Neuronal stem cell (in vitro differentiated cells): ENCODE measurements around the gene PNLIPRP2.

Experiments used
- DNase-seq: peaks from one replicate; pipeline ENCODE4 v3.0.0-alpha.2; 2013; ENCODE audit warnings: low spot score
- H2AFZ ChIP-seq: one replicate; pipeline ENCODE4 v1.6.1; 2013; ENCODE audit warnings: mild to moderate bottlenecking, low read length, inconsistent platforms
- H2AK5ac ChIP-seq: 2 replicates; pipeline ENCODE4 v1.6.1; 2013; ENCODE audit warnings: low read depth, mild to moderate bottlenecking, inconsistent platforms, low read length, moderate library complexity, mixed read lengths
- H2BK120ac ChIP-seq: 2 replicates; pipeline ENCODE4 v1.6.1; 2013; ENCODE audit warnings: low read depth, mild to moderate bottlenecking, inconsistent platforms, low read length, moderate library complexity, mixed read lengths
- H2BK12ac ChIP-seq: one replicate; pipeline ENCODE4 v1.6.1; 2013; ENCODE audit warnings: low read length, inconsistent platforms
- H2BK15ac ChIP-seq: 2 replicates; pipeline ENCODE4 v1.6.1; 2013; ENCODE audit warnings: mild to moderate bottlenecking, low read length, inconsistent platforms, mixed read lengths
- H2BK5ac ChIP-seq: one replicate; pipeline ENCODE4 v1.6.1; 2013; ENCODE audit warnings: inconsistent platforms, mild to moderate bottlenecking, low read length, moderate library complexity
- H3K14ac ChIP-seq: one replicate; pipeline ENCODE4 v1.6.1; 2013; ENCODE audit warnings: low read length, inconsistent platforms
- H3K18ac ChIP-seq: 2 replicates; pipeline ENCODE4 v1.6.1; 2013; ENCODE audit warnings: low read length, inconsistent platforms
- H3K23ac ChIP-seq: 2 replicates; pipeline ENCODE4 v1.6.1; 2013; ENCODE audit warnings: low read depth, mild to moderate bottlenecking, mixed read lengths, low read length, inconsistent platforms; ENCODE audit not compliant: poor library complexity
- H3K27ac ChIP-seq: replicated peaks from 3 replicates; pipeline ENCODE4 v1.5.1; 2013; ENCODE audit warnings: low read length, inconsistent platforms
- H3K27me3 ChIP-seq, 3 experiments: 2 replicates each; pipeline ENCODE4 v1.6.1; 2013; ENCODE audit warnings: low read length in 3 of 3, mild to moderate bottlenecking in 2 of 3, inconsistent platforms in 1 of 3, low read depth in 1 of 3, mixed read lengths in 1 of 3, moderate library complexity in 1 of 3; ENCODE audit not compliant: control insufficient read depth in 3 of 3, insufficient read depth in 3 of 3
- H3K36me3 ChIP-seq, 2 donors: replicated peaks in 1 of 2; 2 replicates each; pipeline ENCODE4 v1.6.1; 2013; ENCODE audit warnings: low read length in 2 of 2; ENCODE audit not compliant: control insufficient read depth in 2 of 2, insufficient read depth in 2 of 2
- H3K4ac ChIP-seq: 2 replicates; pipeline ENCODE4 v1.6.1; 2013; ENCODE audit warnings: inconsistent platforms, mild to moderate bottlenecking, low read length, moderate library complexity
- H3K4me1 ChIP-seq, 2 donors: 1 replicate in 1 of 2; 2 replicates in 1 of 2; pipeline ENCODE4 v1.6.1; 2013; ENCODE audit warnings: low read length in 2 of 2, low read depth in 1 of 2; ENCODE audit not compliant: control insufficient read depth in 2 of 2, insufficient read depth in 1 of 2
- H3K4me2 ChIP-seq: one replicate; pipeline ENCODE4 v1.6.1; 2013; ENCODE audit warnings: mild to moderate bottlenecking, low read length, inconsistent platforms; ENCODE audit not compliant: insufficient read depth, poor library complexity, severe bottlenecking
- H3K4me3 ChIP-seq, 2 donors: 2 replicates each; pipeline ENCODE4 v1.5.1; 2013; ENCODE audit warnings: low read length in 2 of 2, mild to moderate bottlenecking in 2 of 2, inconsistent platforms in 1 of 2, moderate library complexity in 1 of 2
- H3K79me1 ChIP-seq: one replicate; pipeline ENCODE4 v1.6.1; 2013; ENCODE audit warnings: low read depth, mild to moderate bottlenecking, inconsistent platforms, low read length, moderate library complexity
- H3K9ac ChIP-seq: one replicate; pipeline ENCODE4 v1.6.1; 2013; ENCODE audit warnings: mild to moderate bottlenecking, low read depth, low read length, inconsistent platforms; ENCODE audit not compliant: poor library complexity
- H3K9me3 ChIP-seq, 2 donors: replicated peaks in 1 of 2; 2 replicates each; pipeline versions ENCODE3 to v1.6.1; 2013; ENCODE audit warnings: low read length in 2 of 2, mild to moderate bottlenecking in 2 of 2, inconsistent platforms in 1 of 2, low read depth in 1 of 2, mixed read lengths in 1 of 2, moderate library complexity in 1 of 2; ENCODE audit not compliant: control insufficient read depth in 2 of 2, insufficient read depth in 1 of 2
- H4K8ac ChIP-seq: one replicate; pipeline ENCODE4 v1.6.1; 2013; ENCODE audit warnings: low read depth, mild to moderate bottlenecking, inconsistent platforms, low read length, moderate library complexity
- H4K91ac ChIP-seq: one replicate; pipeline ENCODE4 v1.6.1; 2013; ENCODE audit warnings: low read length, low read depth, mild to moderate bottlenecking, inconsistent platforms; ENCODE audit not compliant: poor library complexity
- WGBS, 2 donors: extraction: QIAGEN DNeasy Blood & Tissue Kit; methylation state at CpG; one replicate each; pipeline ENCODE4 v1.1.7; 2013; ENCODE audit warnings: missing lambda C conversion rate in 2 of 2, mixed read lengths in 1 of 2; ENCODE audit not compliant: insufficient read length in 2 of 2, insufficient replicate concordance in 1 of 2; ENCODE audit errors: extremely low coverage in 2 of 2; 5-methylcytosine and 5-hydroxymethylcytosine counted together

PNLIPRP2 gene

DNA sequence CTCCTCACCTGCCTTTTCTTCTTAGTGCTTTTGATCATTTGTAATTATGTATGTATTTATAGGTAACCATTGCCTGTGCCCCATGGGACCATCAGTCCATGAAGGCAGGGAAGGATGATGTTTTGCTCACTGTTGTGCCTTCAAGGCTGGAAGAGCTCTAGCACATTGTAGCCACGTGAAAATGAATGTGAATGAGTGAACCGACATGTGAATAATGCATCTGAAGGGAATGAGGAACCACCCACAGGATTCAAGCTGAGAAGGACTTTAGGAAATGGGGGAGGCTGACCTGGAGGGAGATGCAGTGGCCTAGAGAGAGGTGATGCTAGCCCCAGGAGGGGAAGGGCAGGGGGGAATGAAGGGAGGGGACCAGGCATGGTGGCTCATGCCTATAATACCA is 6.0 kb upstream of the PNLIPRP2 start:
- no peak overlapping the region for H4K91ac ChIP-seq
- no peak overlapping the region for H2BK120ac ChIP-seq
- no CpG with 5 or more reads among the region's 2 CpGs for whole genome bisulfite sequencing, 2 donors
- no peaks in the 10 kb centered on the region for H3K4me1 ChIP-seq
- H2BK12ac ChIP-seq, result no peak overlapping the region
- no peak overlapping the region for H3K27ac ChIP-seq
- no peak overlapping the region for H2AK5ac ChIP-seq
- H3K18ac ChIP-seq, result no peak overlapping the region
- peaks cover 0 to 5% of the 10 kb centered on the region in 2 donors for H3K9me3 ChIP-seq
- H2BK15ac ChIP-seq, result no peak overlapping the region
- no peaks in the 10 kb centered on the region for H3K27me3 ChIP-seq
- H3K23ac ChIP-seq, result no peak overlapping the region
- H3K4ac ChIP-seq, result no peak overlapping the region
- H2AFZ ChIP-seq, result no peak overlapping the region
- H3K79me1 ChIP-seq, result no peaks in the 10 kb centered on the region
- no peaks in the 10 kb centered on the region for H3K36me3 ChIP-seq
- no peak overlapping the region for H3K4me3 ChIP-seq
- DNase-seq, result no peak
- H2BK5ac ChIP-seq, result no peak overlapping the region
- no peak overlapping the region for H3K9ac ChIP-seq
- no peak overlapping the region for H4K8ac ChIP-seq
- no peak overlapping the region for H3K14ac ChIP-seq
- no peak overlapping the region for H3K4me2 ChIP-seq

DNA sequence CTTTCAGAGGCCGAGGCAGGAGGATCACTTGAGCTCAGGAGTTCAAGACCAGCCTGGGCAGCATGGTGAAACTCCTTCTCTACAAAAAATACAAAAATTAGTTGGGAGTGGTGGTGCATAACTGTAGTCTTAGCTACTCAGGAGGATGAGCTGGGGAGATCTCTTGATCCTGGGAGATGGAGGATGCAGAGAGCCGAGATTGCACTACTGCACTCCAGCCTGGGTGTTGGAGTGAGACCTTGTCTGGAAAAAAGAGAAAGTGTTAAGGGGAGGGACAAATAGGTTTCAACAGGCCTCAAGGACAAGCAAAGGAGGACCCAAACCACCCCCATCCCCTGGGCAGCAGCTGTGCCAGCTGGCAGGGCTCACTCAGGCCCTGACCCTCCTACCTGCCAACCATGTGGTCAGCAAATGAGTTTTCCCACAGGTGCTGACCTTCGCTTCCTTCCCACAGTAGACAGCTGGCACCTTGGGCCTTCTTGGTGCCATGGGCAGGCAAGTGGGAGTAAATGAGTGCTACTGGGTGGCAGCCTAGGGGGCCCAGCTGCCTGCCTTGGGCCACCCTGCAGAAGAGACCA is 5.5 kb upstream of the PNLIPRP2 start:
- Histone ChIP-seq H3K4me3 (no peak overlapping the region), H3K4ac (no peak overlapping the region), H3K18ac (no peak overlapping the region), H2AFZ (no peak overlapping the region), H3K4me2 (no peak overlapping the region), H4K8ac (no peak overlapping the region), H2BK12ac (no peak overlapping the region), H2BK15ac (no peak overlapping the region), H2AK5ac (peak overlapping the region; percentile 8), H3K9ac (no peak overlapping the region), H3K79me1 (no peaks in the 10 kb centered on the region), H4K91ac (no peak overlapping the region), H3K36me3 (no peaks in the 10 kb centered on the region), H3K23ac (no peak overlapping the region), H2BK120ac (no peak overlapping the region), H3K27ac (no peak overlapping the region), H3K14ac (no peak overlapping the region), H3K9me3 (peaks cover 0 to 5% of the 10 kb centered on the region in 2 donors), H3K27me3 (no peaks in the 10 kb centered on the region), H2BK5ac (no peak overlapping the region), H3K4me1 (no peaks in the 10 kb centered on the region)
- WGBS, 2 donors, result no CpG with 5 or more reads among the region's 3 CpGs
- DNase-seq, result no peak

DNA sequence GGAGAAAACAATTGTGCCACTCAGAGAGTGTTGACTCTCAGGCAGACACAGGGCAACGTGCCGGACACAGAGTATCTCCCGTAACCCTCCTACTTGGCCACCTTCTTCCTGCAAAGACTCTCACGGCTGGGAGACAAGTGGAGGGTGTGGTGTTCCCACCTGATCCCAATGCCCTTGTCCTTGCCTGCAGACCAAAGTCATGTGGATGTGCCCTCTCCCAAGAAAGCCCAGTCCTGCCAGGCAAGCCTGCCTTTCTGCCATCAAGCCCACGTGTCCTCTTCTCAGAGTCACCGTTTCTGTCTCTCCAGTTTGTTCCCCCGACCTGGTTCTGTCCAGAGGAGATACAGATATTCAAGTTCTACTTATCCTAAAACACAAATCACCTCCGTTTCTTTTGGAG is 723 bp downstream of the PNLIPRP2 start:
- Histone ChIP-seq H2AFZ (no peak overlapping the region), H3K36me3 (no peaks in the 10 kb centered on the region), H2BK12ac (peak overlapping the region; percentile 36), H4K8ac (no peak overlapping the region), H3K79me1 (no peaks in the 10 kb centered on the region), H3K9me3 (no peaks in the 10 kb centered on the region), H3K4me1 (no peaks in the 10 kb centered on the region), H3K27me3 (peaks cover 0 to 12% (median 0%) of the 10 kb centered on the region in 3 experiments), H4K91ac (no peak overlapping the region), H2AK5ac (peak overlapping the region; percentile 66), H3K9ac (no peak overlapping the region), H2BK5ac (no peak overlapping the region), H2BK15ac (no peak overlapping the region), H3K27ac (no peak overlapping the region), H3K4me2 (no peak overlapping the region), H2BK120ac (no peak overlapping the region), H3K23ac (no peak overlapping the region), H3K4ac (no peak overlapping the region), H3K4me3 (no peak overlapping the region), H3K18ac (peak overlapping the region; percentile 40), H3K14ac (no peak overlapping the region)
- no peak for DNase-seq
- no CpG with 5 or more reads among the region's 8 CpGs for WGBS, 2 donors

DNA sequence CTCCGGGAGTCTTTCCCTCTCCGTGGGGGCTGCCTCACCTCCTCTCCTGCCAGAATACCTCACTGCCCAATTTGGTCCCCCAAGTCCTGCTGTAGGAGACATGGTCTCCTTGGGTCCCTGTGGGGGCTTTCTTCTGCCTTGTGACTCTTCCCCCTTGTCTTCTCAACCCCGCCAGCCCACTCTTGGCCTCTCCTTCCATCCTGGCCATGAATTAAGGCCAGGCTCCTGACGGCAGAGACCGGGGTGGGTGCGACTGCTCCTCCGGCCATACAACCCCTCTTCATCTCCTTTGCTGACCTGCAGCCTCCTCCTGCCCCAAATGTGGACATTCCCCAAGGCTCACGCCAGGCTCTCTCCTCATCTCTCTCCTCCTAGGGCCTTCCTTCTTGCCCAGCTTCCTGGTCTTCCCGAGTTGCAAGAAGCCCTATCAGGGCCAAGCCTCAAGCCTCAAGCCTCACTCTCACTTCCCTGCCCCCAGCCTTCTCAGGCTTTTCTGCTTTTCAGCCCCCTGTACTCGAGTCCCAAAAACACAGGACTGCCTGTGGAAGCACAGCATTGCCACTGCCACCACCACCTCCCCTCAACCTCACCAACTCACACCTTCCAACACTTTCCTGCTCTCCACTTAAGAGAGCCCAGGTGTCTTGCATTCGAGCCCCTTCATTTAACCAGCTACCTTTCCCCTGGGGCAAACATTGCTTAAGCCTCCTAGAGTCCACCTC is 1.3 kb downstream of the PNLIPRP2 start:
- H3K4me2 ChIP-seq, result no peak overlapping the region
- H3K4me3 ChIP-seq, result no peak overlapping the region
- H3K23ac ChIP-seq, result no peak overlapping the region
- peak overlapping the region; percentile 40 for H3K18ac ChIP-seq
- no peak overlapping the region for H3K9ac ChIP-seq
- H3K27ac ChIP-seq, result no peak overlapping the region
- H3K9me3 ChIP-seq, result no peaks in the 10 kb centered on the region
- H3K36me3 ChIP-seq, result no peaks in the 10 kb centered on the region
- H2BK12ac ChIP-seq, result no peak overlapping the region
- no peak for DNase-seq
- H2BK15ac ChIP-seq, result no peak overlapping the region
- no peak overlapping the region for H4K91ac ChIP-seq
- no peak overlapping the region for H3K4ac ChIP-seq
- H4K8ac ChIP-seq, result no peak overlapping the region
- WGBS, 2 donors, result no CpG with 5 or more reads among the region's 11 CpGs
- peaks cover 0 to 19% (median 0%) of the 10 kb centered on the region in 3 experiments for H3K27me3 ChIP-seq
- no peak overlapping the region for H2AFZ ChIP-seq
- H3K14ac ChIP-seq, result no peak overlapping the region
- peak overlapping the region; percentile 8 for H2AK5ac ChIP-seq
- H2BK120ac ChIP-seq, result no peak overlapping the region
- H2BK5ac ChIP-seq, result no peak overlapping the region
- H3K4me1 ChIP-seq, result no peaks in the 10 kb centered on the region
- no peaks in the 10 kb centered on the region for H3K79me1 ChIP-seq
